K562 (cell line): ENCODE measurements around the gene PATJ. TPM values are rescaled to one million over a fixed set of nuclear protein-coding genes. Genes with fewer than 3 reads are reported as not detected.

Source experiments
- ARNT ChIP-seq, 2 experiments: fragments of 450-650 bp; IDR thresholded peaks; 2 replicates each; pipeline ENCODE4 v1.6.1; 2016; ENCODE audit warnings: mild to moderate bottlenecking in 1 of 2
- ATF3 ChIP-seq, 2 experiments: fragments of 450-650 bp in 1 of 2; sonication (generic) in 1 of 2; formaldehyde crosslinking in 1 of 2; IDR thresholded peaks in 1 of 2; conservative IDR thresholded peaks in 1 of 2; 2 replicates each; pipeline versions ENCODE4 v1.6.1 to v1.8.1; 2016 to 2023; ENCODE audit warnings: mild to moderate bottlenecking in 2 of 2, moderate library complexity in 2 of 2, inconsistent platforms in 1 of 2, missing genetic modification reagents in 1 of 2
- DPF2 ChIP-seq: fragments of 450-650 bp; IDR thresholded peaks from 2 replicates; pipeline ENCODE4 v1.6.1; 2016
- ESRRB ChIP-seq: fragments of 250-450 bp; sonication (Bioruptor Pico); IDR thresholded peaks from 2 replicates; pipeline ENCODE4 v1.5.0; 2020; ENCODE audit warnings: mild to moderate bottlenecking, moderate library complexity, borderline replicate concordance
- KLF1 ChIP-seq: fragments of 450-650 bp; IDR thresholded peaks from 2 replicates; pipeline ENCODE4 v1.6.1; 2016; ENCODE audit warnings: missing genetic modification characterization, missing compliant biosample characterization
- MAFG ChIP-seq: fragments of 450-650 bp; conservative IDR thresholded peaks from 2 replicates; pipeline ENCODE4 v1.6.1; 2016; ENCODE audit warnings: missing genetic modification characterization, missing compliant biosample characterization
- MNT ChIP-seq, 2 experiments: fragments of 450-650 bp; conservative IDR thresholded peaks; 2 replicates each; pipeline ENCODE4 v1.6.1; 2017; ENCODE audit warnings: mild to moderate bottlenecking in 2 of 2, moderate library complexity in 2 of 2
- NR2C2 ChIP-seq, 2 experiments: fragments of 200-800 bp in 1 of 2; sonication (Bioruptor generic) in 1 of 2; sonication (generic) in 1 of 2; formaldehyde crosslinking in 1 of 2; IDR thresholded peaks; 2 replicates each; pipeline versions ENCODE4 v1.6.1 to v1.8.0; 2016 to 2022; ENCODE audit warnings: mild to moderate bottlenecking in 1 of 2, missing compliant biosample characterization in 1 of 2, missing genetic modification characterization in 1 of 2, missing genetic modification reagents in 1 of 2
- NRF1 ChIP-seq, 2 experiments: fragments of 450-650 bp; IDR thresholded peaks in 1 of 2; conservative IDR thresholded peaks in 1 of 2; 2 replicates each; pipeline ENCODE4 v1.6.1; 2014; ENCODE audit warnings: mild to moderate bottlenecking in 2 of 2
- PHB ChIP-seq: fragments of 250-450 bp; sonication (Bioruptor Pico); IDR thresholded peaks from 2 replicates; pipeline ENCODE4 v1.5.0; 2021
- POLR2AphosphoS2 ChIP-seq: IDR thresholded peaks from 2 replicates; pipeline ENCODE4 v1.6.1; 2012; ENCODE audit warnings: low read length, improper control_type of control experiment
- POLR3A ChIP-seq: IDR thresholded peaks from 2 replicates; pipeline ENCODE4 v1.6.1; 2011; ENCODE audit warnings: borderline replicate concordance, mild to moderate bottlenecking, moderate library complexity; ENCODE audit not compliant: insufficient read length, insufficient read depth; ENCODE audit errors: extremely low read depth
- SMARCC2 ChIP-seq: fragments of 450-650 bp; IDR thresholded peaks from 2 replicates; pipeline ENCODE4 v1.6.1; 2017; ENCODE audit warnings: antibody characterized with exemption, moderate library complexity, mild to moderate bottlenecking, low read depth
- TBL1XR1 ChIP-seq, 2 experiments: IDR thresholded peaks; 2 replicates each; pipeline ENCODE4 v1.6.1; 2012; ENCODE audit warnings: improper control_type of control experiment in 2 of 2, low read length in 2 of 2, mild to moderate bottlenecking in 1 of 2
- ZBTB49 ChIP-seq: sonication (generic); formaldehyde crosslinking; IDR thresholded peaks from 2 replicates; pipeline ENCODE4 v1.8.0; 2022; ENCODE audit warnings: missing genetic modification reagents, mild to moderate bottlenecking, borderline replicate concordance
- ZBTB7A ChIP-seq: IDR thresholded peaks from 2 replicates; pipeline ENCODE4 v1.6.1; 2011; ENCODE audit warnings: low read depth, mild to moderate bottlenecking, low read length, moderate library complexity, borderline replicate concordance; ENCODE audit not compliant: control insufficient read depth
- ZC3H8 ChIP-seq: fragments of 450-650 bp; IDR thresholded peaks from 2 replicates; pipeline ENCODE4 v1.6.1; 2017
- ZFP1 ChIP-seq: fragments of 450-650 bp; formaldehyde crosslinking; IDR thresholded peaks from 2 replicates; pipeline ENCODE4 v1.4.0; 2020; ENCODE audit warnings: mild to moderate bottlenecking, mixed read lengths
- ZNF274 ChIP-seq: IDR thresholded peaks from 2 replicates; pipeline ENCODE4 v1.6.1; 2011; ENCODE audit warnings: low read depth, mild to moderate bottlenecking, low read length, moderate library complexity, borderline replicate concordance
- ZNF41 ChIP-seq: fragments of 250-450 bp; sonication (Bioruptor Pico); conservative IDR thresholded peaks from 2 replicates; pipeline ENCODE4 v1.4.0; 2020; ENCODE audit warnings: mild to moderate bottlenecking
- ZNF589 ChIP-seq: fragments of 200-800 bp; sonication (Bioruptor generic); IDR thresholded peaks from 2 replicates; pipeline ENCODE4 v1.6.1; 2016; ENCODE audit warnings: low read depth, missing genetic modification characterization, missing compliant biosample characterization
- ZNF764 ChIP-seq: fragments of 250-450 bp; sonication (Bioruptor Pico); IDR thresholded peaks from 2 replicates; pipeline ENCODE4 v1.4.0; 2020; ENCODE audit warnings: low read depth, mild to moderate bottlenecking, moderate library complexity
- polyA plus RNA-seq, 8 experiments: library from polyadenylated mRNA; depleted of rRNA in 4 of 8; stranded (reverse) in 5 of 8; unstranded in 3 of 8; fragments of >200 nt; fragmentation: Nextera tagmentation in 2 of 8; fragmentation: Illumina TruSeq in 1 of 8; extraction: Ambion mirVana in 2 of 8; extraction: Trizol in 1 of 8; gene quantifications; 2 replicates each; pipeline versions ENCODE4 v1.2.1 to v1.2.3, GENCODE V29; 2011 to 2014; ENCODE audit warnings: inconsistent platforms in 1 of 8, missing spikeins in 1 of 8
- total RNA-seq, 7 experiments: library from RNA; depleted of rRNA in 6 of 7; stranded (reverse); fragments of >200 nt in 6 of 7; fragmentation: Illumina TruSeq in 2 of 7; extraction: Trizol in 2 of 7; gene quantifications; 2 replicates each; pipeline versions ENCODE4 v1.2.1 to v1.2.3, GENCODE V29; 2011 to 2021; ENCODE audit warnings: low replicate concordance in 1 of 7

Gene PATJ
- total and polyA plus RNA-seq, 9 of the 15 experiments (the other 6 are each of a cell fraction or from before 2014, with no cell fraction given): 0.22 TPM; not detected in 8

GRCh38 chr1:61708953-61709907 lies 33.0 kb upstream of the PATJ start (continued):
- peak in 1 of 2 experiments; percentile 31; a peak in 1 of 4 replicates for TF ChIP-seq MNT (conservative IDR thresholded peaks at IDR 0.05)
- no peak for TF ChIP-seq PHB
- TF ChIP-seq NR2C2 (CRISPR knock-in tag; IDR thresholded peaks at IDR 0.05): no peak
- TF ChIP-seq NR2C2 (tag; IDR thresholded peaks at IDR 0.05): no peak
- no peak for TF ChIP-seq ZNF41 (CRISPR knock-in tag)
- TF ChIP-seq SMARCC2: peak; percentile 84
- no peak for TF ChIP-seq ZFP1 (CRISPR knock-in tag)
- TF ChIP-seq ZBTB7A: no peak
- TF ChIP-seq ATF3 (IDR thresholded peaks at IDR 0.05): 0 out of 2 replicates have a peak, but pooled peaks have one; percentile 41
- TF ChIP-seq ATF3 (CRISPR knock-in tag; conservative IDR thresholded peaks at IDR 0.05): no peak
- TF ChIP-seq KLF1: no peak
- TF ChIP-seq MAFG: peak; percentile 84
- no peak for TF ChIP-seq NRF1 (conservative IDR thresholded peaks at IDR 0.05 in 1 of 2, IDR thresholded peaks at IDR 0.05 in 1 of 2)
- TF ChIP-seq ZBTB49 (CRISPR knock-in tag): no peak
- TF ChIP-seq POLR3A: no peak
- TF ChIP-seq ARNT (IDR thresholded peaks at IDR 0.05): peak in 1 of 2 experiments; percentile 69; a peak in 1 of 4 replicates
- no peak for TF ChIP-seq ESRRB
- TF ChIP-seq DPF2: peak; percentile 97
- no peak for TF ChIP-seq ZNF274
- no peak for TF ChIP-seq POLR2AphosphoS2
- TF ChIP-seq TBL1XR1 (IDR thresholded peaks at IDR 0.05; ENCODE audit: low read length in 2 of 2): 0 out of 4 replicates have a peak, but pooled peaks of 1 of the 2 experiments have one; percentile 35
- TF ChIP-seq ZC3H8: no peak
- TF ChIP-seq ZNF764: no peak
- TF ChIP-seq ZNF589 (CRISPR knock-in tag): no peak
